NCI-H460 (cell line): ENCODE measurements around the gene DNAJB12. TPM values are rescaled to one million over a fixed set of nuclear protein-coding genes. Genes with fewer than 3 reads are reported as not detected.
"Not testable (repeated sequence)": the region's sequence is repeated elsewhere in the genome, so short reads cannot be mapped to it uniquely, and the experiment has no call there.

Experiments used
- DNase-seq: peaks from one replicate; pipeline ENCODE4 v3.0.0-alpha.2; 2016; ENCODE audit warnings: low read depth; ENCODE audit errors: extremely low read depth
- small RNA-seq, 2 experiments: library from RNA; depleted of rRNA; stranded (forward); fragments of <200 nt; gene quantifications; one replicate each; pipeline ENCODE3, GENCODE V24; 2014
- total RNA-seq: library from RNA; depleted of rRNA; stranded (reverse); fragments of >200 nt; shearing (Covaris generic); gene quantifications from 2 replicates; pipeline ENCODE4 v1.2.3, GENCODE V29; 2014; rRNA removed

Gene DNAJB12
- total RNA-seq, 1 experiment from 2014 or later, result 7.0 TPM

DNA sequence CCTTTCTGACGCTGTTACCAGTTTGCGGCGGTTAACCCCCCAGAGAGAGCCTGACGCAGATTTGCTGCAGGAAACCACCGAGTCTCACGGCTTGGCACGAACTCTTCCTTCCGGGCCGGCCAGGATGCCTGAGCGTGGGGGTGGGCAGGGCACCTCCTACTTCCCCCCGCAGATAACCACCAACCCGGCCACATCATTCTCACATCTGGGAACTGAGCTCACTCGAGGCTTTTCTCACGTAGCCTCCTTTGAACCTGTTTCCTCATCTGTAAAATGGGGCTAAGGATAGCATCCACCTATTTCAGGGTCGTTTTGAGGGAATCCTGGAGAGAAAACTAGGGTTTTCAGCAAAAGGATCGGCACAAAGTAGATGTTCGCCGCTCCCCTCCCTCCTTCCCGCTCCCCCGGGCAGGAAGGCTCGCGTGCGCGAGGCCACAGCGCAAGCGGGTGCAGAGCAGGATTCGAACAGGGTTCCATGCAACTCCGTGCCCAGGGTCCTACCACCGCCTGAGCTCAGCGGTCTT lies 57.4 kb downstream of the DNAJB12 start:
- DNase-seq, result peak; percentile 98

GRCh38 chr10:72296829-72297280 lies 57.9 kb downstream of the DNAJB12 start:
- not testable (repeated sequence) for DNase-seq

DNA sequence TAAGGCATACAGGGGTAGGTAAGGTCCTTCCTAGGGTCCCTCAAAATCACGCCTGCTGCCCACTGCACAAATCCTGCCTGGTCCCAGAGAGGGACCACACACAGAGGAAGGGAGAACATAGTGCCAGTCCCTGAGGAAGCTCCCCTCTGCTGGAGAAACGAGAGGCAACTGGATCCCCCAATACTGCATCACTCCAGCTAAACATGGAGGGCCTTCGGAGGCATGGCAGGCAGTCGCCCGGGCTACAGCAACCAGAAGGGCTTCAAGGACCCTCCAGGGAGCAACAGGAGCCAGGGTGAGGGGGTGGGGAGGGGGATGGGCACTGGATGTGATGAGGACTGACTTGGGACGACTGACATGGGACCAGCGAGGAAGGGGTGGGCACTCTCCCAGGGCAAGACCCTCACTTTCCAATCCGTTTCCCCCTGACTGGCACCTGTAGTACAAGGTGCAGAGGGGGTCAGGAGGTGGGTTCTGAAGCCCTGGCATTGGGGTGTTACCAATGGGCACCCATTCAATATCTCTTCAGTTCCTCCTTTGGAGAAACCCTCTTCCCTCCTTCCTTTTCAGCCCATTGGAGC lies 59.3 kb downstream of the DNAJB12 start:
- DNase-seq, result no peak

DNA sequence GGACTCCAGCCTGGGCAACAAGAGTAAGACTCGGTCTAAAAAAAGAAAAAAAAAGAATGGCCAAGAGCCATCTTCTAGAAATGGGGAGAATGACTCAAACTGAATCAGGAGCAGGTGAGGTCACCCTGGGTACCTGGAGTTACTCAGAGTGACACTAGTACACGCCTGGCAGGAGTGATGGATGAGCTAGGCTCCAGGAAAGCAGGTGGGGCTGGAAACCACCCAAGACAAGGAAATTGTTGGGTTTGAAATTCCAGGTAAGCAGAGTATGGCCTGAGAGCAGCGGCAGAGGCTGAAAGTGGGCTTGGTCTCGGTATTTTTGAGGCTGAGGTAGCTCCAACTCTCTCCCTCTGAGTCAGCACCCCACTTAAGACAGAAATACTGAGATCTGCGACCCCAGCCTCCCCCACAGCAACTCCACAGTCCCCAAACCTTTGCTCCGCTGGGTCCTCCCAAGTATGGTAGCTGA lies 62.5 kb downstream of the DNAJB12 start:
- DNase-seq, result no peak

DNA sequence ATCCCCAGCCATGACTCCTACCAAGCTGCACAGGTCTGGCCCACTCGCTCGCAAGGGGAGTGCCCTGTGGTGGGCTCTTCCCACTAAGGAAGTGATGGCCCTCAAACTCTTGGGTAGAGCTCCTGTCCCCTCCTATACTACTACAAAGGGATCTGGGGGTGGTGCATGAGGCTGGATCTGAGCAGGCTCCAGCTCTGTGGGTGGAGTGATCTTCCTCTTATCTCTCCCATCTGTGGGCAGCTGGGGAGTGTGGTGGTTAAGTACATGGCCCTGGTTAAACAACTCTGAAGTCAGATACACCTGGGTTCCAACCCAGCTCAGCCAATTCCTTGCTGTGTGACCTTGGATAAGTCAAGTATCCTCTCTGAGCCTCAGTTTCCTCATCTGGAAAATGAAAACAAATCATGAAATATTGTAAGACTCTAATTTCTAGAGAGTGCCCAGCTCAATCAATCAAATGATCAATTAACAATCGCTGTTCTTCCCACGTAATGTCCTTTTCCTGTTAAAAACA lies 63.6 kb downstream of the DNAJB12 start:
- DNase-seq, result no peak

- DNase-seq, result no peak
These were observed 68.7 kb downstream of the DNAJB12 start for GRCh38 chr10:72285972-72286521.

GRCh38 chr10:72283131-72283530 lies 71.6 kb downstream of the DNAJB12 start:
- DNase-seq, result no peak

Small RNA genes lying within 50 kb of the gene (small RNA-seq; reads per million reads assigned to genes)
- 0 reads per million in 2 experiments for gene RNU6-805P

Other genes starting within 250 kb of the DNAJB12 start
- 170 and 182 TPM in 2 replicates for gene ANAPC16, start 138.9 kb downstream of the DNAJB12 start, total RNA-seq
- gene ASCC1, start 138.6 kb downstream of the DNAJB12 start, total RNA-seq, result 59.6 and 59.7 TPM in 2 replicates
- gene DDIT4, start 81.0 kb downstream of the DNAJB12 start, total RNA-seq, result 711 and 784 TPM in 2 replicates